Measurements from ENCODE around the gene UBE2I. TPM values are rescaled to one million over a fixed set of nuclear protein-coding genes. Genes with fewer than 3 reads are reported as not detected.

The UBE2I gene
- total RNA-seq, 1 experiment from 2014 or later, result 212 TPM

DNA sequence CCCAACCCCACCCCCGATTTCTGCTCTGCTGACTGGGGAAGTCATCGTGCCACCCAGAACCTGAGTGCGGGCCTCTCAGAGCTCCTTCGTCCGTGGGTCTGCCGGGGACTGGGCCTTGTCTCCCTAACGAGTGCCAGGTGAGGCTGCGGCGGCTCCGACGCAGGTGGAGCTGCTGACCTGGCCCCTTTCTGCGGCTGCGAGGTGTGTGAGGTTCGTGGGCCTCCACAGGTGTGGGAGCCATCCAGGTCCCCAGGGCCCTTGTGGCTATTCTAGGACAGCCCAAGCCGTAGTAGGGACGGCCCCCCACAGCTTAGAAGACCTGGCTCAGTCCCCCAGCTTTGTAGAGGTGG lies 3.0 kb downstream of the UBE2I start:
- H2AFZ ChIP-seq (ENCODE audit: low read depth, low read length, poor library complexity, severe bottlenecking), result no peak overlapping the region
- ChIA-PET CTCF (no interaction called here), POLR2A (no interaction called here), RAD21 (ENCODE audit: low non-redundant PET in 1 of 2, low total read pairs in 2 of 2, uncharacterized antibody in 2 of 2, unreplicated experiment in 2 of 2) (no interaction called here)
- H3K4me1 ChIP-seq (ENCODE audit: control insufficient read depth in 1 of 2, insufficient read depth in 2 of 2, low read length in 2 of 2), result peaks cover 7 to 34% of the 10 kb centered on the region in 2 experiments
- no peak overlapping the region; the same call in 1 of the 2 replicates for H3K27ac ChIP-seq (ENCODE audit: low read depth, low read length)
- H3K4me2 ChIP-seq (ENCODE audit: low read length), result 0 out of 2 replicates have a peak overlapping the region, but pooled peaks have one; percentile 94
- H3K4me3 ChIP-seq (replicated peaks in 1 of 2; ENCODE audit: low read depth in 1 of 2, low read length in 2 of 2), result no peak overlapping the region
- DNase-seq (ENCODE audit: low read depth, low spot score) (no peak), ATAC-seq (no peak)
- intact Hi-C loops (cut with micrococcal nuclease), result no loop called here
- H3K36me3 ChIP-seq (ENCODE audit: control insufficient read depth in 1 of 2, insufficient read depth in 2 of 2, low read length in 2 of 2), result peaks cover 28 to 50% of the 10 kb centered on the region in 2 experiments
- no TSS peak for BruUV-seq (replicated peaks)
- H3K9me3 ChIP-seq (ENCODE audit: control insufficient read depth in 1 of 2, insufficient read depth in 1 of 2, low read depth in 1 of 2, low read length in 2 of 2), result no peaks in the 10 kb centered on the region
- no peak overlapping the region for H3K9ac ChIP-seq (ENCODE audit: low read length)
- peaks cover 29% of the 10 kb centered on the region; the same call in 1 of the 2 replicates for H4K20me1 ChIP-seq (ENCODE audit: insufficient read depth)
- H3K27me3 ChIP-seq (ENCODE audit: insufficient read depth, low read length), result no peaks in the 10 kb centered on the region
- TF ChIP-seq SIN3A (IDR thresholded peaks at IDR 0.05; ENCODE audit: low read depth), result no peak
- TF ChIP-seq POLR2A (IDR thresholded peaks at IDR 0.05; ENCODE audit: borderline replicate concordance, extremely low read depth, insufficient read depth, insufficient read length), result no peak
- no peak for TF ChIP-seq SRF (IDR thresholded peaks at IDR 0.05; ENCODE audit: low read depth)
- no peak for TF ChIP-seq YY1 (IDR thresholded peaks at IDR 0.05; ENCODE audit: extremely low read depth, insufficient replicate concordance, low read depth, low read length)
- TF ChIP-seq EGR1 (IDR thresholded peaks at IDR 0.05; ENCODE audit: low read depth), result no peak
- TF ChIP-seq CEBPB (IDR thresholded peaks at IDR 0.05; ENCODE audit: low read depth), result no peak
- no peak for TF ChIP-seq JUND (IDR thresholded peaks at IDR 0.05)
- TF ChIP-seq, protein P1, sequence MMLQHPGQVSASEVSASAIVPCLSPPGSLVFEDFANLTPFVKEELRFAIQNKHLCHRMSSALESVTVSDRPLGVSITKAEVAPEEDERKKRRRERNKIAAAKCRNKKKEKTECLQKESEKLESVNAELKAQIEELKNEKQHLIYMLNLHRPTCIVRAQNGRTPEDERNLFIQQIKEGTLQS (IDR thresholded peaks at IDR 0.05), result no peak
- no peak for TF ChIP-seq SP1 (IDR thresholded peaks at IDR 0.05; ENCODE audit: low read depth)
- no peak for TF ChIP-seq POLR2AphosphoS5 (IDR thresholded peaks at IDR 0.05; ENCODE audit: low read depth, low read length)
- no peak for TF ChIP-seq FOSL1 (IDR thresholded peaks at IDR 0.05; ENCODE audit: low read depth)
- TF ChIP-seq ZNF274 (IDR thresholded peaks at IDR 0.05; ENCODE audit: low read depth, low read length), result no peak
- no peak for TF ChIP-seq TCF7L2 (IDR thresholded peaks at IDR 0.05; ENCODE audit: borderline replicate concordance, extremely low read depth, insufficient read depth, insufficient read length)
- TF ChIP-seq RAD21 (IDR thresholded peaks at IDR 0.05; ENCODE audit: low read depth), result no peak
- TF ChIP-seq CBX3 (IDR thresholded peaks at IDR 0.05; ENCODE audit: low read depth), result no peak
- TF ChIP-seq EZH2 (IDR thresholded peaks at IDR 0.05), result no peak
- TF ChIP-seq, protein P2, sequence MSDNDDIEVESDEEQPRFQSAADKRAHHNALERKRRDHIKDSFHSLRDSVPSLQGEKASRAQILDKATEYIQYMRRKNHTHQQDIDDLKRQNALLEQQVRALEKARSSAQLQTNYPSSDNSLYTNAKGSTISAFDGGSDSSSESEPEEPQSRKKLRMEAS (IDR thresholded peaks at IDR 0.05), result no peak
- TF ChIP-seq, protein P3, sequence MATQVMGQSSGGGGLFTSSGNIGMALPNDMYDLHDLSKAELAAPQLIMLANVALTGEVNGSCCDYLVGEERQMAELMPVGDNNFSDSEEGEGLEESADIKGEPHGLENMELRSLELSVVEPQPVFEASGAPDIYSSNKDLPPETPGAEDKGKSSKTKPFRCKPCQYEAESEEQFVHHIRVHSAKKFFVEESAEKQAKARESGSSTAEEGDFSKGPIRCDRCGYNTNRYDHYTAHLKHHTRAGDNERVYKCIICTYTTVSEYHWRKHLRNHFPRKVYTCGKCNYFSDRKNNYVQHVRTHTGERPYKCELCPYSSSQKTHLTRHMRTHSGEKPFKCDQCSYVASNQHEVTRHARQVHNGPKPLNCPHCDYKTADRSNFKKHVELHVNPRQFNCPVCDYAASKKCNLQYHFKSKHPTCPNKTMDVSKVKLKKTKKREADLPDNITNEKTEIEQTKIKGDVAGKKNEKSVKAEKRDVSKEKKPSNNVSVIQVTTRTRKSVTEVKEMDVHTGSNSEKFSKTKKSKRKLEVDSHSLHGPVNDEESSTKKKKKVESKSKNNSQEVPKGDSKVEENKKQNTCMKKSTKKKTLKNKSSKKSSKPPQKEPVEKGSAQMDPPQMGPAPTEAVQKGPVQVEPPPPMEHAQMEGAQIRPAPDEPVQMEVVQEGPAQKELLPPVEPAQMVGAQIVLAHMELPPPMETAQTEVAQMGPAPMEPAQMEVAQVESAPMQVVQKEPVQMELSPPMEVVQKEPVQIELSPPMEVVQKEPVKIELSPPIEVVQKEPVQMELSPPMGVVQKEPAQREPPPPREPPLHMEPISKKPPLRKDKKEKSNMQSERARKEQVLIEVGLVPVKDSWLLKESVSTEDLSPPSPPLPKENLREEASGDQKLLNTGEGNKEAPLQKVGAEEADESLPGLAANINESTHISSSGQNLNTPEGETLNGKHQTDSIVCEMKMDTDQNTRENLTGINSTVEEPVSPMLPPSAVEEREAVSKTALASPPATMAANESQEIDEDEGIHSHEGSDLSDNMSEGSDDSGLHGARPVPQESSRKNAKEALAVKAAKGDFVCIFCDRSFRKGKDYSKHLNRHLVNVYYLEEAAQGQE (IDR thresholded peaks at IDR 0.05; ENCODE audit: low read depth), result no peak
- TF ChIP-seq EZH2phosphoT487 (IDR thresholded peaks at IDR 0.05; ENCODE audit: borderline replicate concordance), result no peak
- TF ChIP-seq, protein P4, sequence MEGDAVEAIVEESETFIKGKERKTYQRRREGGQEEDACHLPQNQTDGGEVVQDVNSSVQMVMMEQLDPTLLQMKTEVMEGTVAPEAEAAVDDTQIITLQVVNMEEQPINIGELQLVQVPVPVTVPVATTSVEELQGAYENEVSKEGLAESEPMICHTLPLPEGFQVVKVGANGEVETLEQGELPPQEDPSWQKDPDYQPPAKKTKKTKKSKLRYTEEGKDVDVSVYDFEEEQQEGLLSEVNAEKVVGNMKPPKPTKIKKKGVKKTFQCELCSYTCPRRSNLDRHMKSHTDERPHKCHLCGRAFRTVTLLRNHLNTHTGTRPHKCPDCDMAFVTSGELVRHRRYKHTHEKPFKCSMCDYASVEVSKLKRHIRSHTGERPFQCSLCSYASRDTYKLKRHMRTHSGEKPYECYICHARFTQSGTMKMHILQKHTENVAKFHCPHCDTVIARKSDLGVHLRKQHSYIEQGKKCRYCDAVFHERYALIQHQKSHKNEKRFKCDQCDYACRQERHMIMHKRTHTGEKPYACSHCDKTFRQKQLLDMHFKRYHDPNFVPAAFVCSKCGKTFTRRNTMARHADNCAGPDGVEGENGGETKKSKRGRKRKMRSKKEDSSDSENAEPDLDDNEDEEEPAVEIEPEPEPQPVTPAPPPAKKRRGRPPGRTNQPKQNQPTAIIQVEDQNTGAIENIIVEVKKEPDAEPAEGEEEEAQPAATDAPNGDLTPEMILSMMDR (IDR thresholded peaks at IDR 0.05 in 2 of 3, conservative IDR thresholded peaks at IDR 0.05 in 1 of 3; ENCODE audit: borderline replicate concordance in 1 of 3, insufficient read depth in 1 of 3, low read depth in 2 of 3, low read length in 2 of 3), result no peak
- no peaks in the 10 kb centered on the region for H3K9me2 ChIP-seq (ENCODE audit: insufficient read depth)
- H3K79me2 ChIP-seq (ENCODE audit: insufficient read depth, low read length), result peaks cover 76% of the 10 kb centered on the region

Measured in HCT116 (cell line).